NCI-H460 (cell line): ENCODE data around the gene THRA. TPM values are rescaled to one million over a fixed set of nuclear protein-coding genes. Genes with fewer than 3 reads are reported as not detected.

Source experiments
- DNase-seq: peaks from one replicate; pipeline ENCODE4 v3.0.0-alpha.2; 2016; ENCODE audit warnings: low read depth; ENCODE audit errors: extremely low read depth
- total RNA-seq: library from RNA; depleted of rRNA; stranded (reverse); fragments of >200 nt; shearing (Covaris generic); gene quantifications from 2 replicates; pipeline ENCODE4 v1.2.3, GENCODE V29; 2014

Gene THRA
- total RNA-seq, 1 experiment from 2014 or later = 6.2 TPM

- no peak for DNase-seq
Measured at GRCh38 chr17:40110026-40110845, 47.5 kb downstream of the THRA start.

GRCh38 chr17:40111221-40112128 is 48.7 kb downstream of the THRA start:
- DNase-seq = peak; percentile 92

DNA sequence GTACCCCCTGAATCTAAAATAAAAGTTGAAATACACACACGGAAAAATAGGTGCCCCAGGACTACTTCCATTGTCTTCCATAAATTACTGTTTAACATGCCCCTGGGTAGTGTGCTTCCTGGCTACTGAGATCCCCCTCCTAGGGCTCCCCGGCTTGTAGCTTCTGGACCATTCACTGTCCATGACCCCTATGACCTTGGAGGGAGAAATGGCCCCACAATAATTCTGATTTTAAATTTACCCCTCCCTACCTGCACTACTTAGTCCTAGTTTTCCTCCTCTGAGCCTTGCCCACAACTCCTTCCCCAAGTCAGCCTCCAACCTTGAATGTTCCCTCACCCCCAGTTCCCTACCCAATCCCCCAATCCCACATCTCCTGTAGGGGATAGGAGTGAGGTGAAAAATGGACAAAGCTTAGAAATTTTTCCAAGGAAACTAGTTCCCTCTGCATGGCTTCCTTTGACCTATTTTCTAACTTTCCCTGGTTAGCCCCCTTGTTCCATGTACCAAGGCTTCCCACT is 49.5 kb downstream of the THRA start:
- no peak for DNase-seq

- DNase-seq = no peak
Measured at GRCh38 chr17:40112718-40113109, 49.9 kb downstream of the THRA start.

GRCh38 chr17:40113110-40113906 is 50.5 kb downstream of the THRA start:
- DNase-seq = peak; percentile 95

GRCh38 chr17:40113907-40114245 is 51.1 kb downstream of the THRA start:
- no peak for DNase-seq

- no peak for DNase-seq
Measured at GRCh38 chr17:40115101-40115436, 52.3 kb downstream of the THRA start.

GRCh38 chr17:40121181-40122135 is 58.7 kb downstream of the THRA start, which contains the start of gene MSL1:
Gene MSL1 (plus strand): TSS chr17:40121971. CDS start chr17:40122613, 642 bp downstream.
- DNase-seq = peak; percentile 77

DNA sequence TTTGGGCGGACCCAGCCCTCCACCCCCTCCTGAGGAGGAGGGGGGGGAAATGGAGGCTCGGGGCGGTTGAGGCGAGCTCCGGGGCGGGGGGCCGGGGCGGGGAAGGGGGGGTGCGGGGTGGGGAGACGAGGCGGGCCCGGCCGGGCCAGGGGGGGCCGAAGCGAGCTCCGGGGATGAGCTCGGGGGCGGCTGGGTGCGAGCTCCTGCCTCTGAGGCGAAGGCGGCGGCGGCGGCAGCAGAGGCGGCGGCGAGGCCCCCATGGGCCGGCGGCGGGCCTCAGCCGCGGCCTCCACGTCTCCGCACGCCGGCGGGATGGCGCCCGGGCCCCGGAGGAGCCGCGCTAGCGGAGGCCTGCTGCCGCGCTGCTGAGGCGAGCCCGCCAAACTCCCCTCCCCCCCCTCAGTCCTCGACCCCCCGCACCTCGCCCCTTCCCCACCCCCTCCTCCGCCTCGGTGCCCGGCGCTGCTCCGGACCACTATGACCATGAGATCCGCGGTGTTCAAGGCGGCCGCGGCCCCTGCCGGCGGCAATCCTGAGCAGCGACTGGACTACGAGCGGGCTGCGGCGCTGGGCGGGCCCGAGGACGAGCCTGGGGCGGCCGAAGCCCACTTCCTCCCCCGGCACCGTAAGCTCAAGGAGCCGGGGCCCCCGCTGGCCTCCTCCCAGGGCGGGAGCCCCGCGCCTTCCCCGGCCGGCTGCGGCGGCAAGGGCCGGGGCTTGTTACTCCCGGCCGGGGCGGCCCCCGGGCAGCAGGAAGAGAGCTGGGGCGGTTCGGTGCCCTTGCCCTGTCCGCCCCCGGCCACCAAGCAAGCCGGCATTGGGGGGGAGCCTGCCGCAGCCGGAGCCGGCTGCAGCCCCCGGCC is 59.6 kb downstream of the THRA start:
- no peak for DNase-seq

GRCh38 chr17:40122999-40123810 is 60.4 kb downstream of the THRA start:
- DNase-seq = no peak

- DNase-seq = no peak
Measured at GRCh38 chr17:40123811-40124114, 61.0 kb downstream of the THRA start.

GRCh38 chr17:40124279-40125141 is 61.7 kb downstream of the THRA start:
- no peak for DNase-seq

GRCh38 chr17:40129498-40129897 is 66.7 kb downstream of the THRA start:
- no peak for DNase-seq

DNA sequence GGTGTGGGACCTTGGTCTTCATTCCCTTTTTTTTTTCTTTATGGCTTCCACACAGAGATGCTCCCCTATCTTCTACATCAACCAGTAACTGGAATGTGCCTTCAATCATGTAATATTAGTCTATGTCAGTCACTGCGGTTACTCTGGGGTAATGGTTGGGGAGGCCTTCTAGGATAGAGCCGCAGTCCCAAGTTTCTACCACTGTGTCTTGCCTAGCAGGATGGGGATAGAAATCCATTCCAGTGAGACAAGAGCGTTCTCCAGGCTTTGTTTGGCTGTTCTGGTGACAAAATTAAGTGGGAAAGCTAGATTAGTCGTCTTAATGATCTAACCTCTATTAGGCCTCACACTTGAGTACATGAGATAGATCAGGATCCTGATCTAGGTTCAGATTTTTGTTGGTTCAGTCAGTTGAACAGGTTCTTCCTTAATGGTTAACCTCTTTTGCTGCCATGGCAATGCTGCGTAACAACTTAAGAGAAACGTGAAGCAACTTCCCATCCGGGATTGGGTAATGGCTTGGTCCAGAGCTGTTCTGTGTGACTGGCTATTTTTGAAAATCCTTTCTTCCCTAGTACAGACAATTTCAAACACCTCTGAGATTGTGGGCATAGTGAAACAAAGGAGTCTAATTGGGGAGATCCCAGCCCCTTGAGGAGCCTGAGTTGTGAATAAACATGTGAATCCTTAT is 67.7 kb downstream of the THRA start:
- no peak for DNase-seq

DNA sequence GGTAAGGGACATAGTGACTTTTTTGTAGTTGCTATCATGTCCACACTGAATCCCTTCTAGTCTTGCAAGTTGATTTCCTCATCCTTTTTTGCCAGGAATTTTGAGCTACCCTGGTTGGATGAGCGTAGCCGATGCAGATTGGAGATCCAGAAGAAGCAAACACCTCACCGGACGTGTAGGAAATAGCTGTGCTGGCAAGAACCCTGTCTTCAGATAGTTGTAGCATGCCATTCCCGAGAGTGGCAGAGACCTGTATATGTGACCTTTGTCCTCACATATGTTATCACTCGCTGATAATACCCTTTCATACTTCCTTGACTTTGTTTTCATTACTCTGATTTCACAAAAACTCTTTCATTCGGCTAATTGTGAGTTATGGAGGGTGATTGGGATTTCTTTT is 71.4 kb downstream of the THRA start:
- DNase-seq = no peak

- DNase-seq = no peak
Measured at GRCh38 chr17:40135817-40136216, 73.1 kb downstream of the THRA start.
